Measurements from ENCODE around the gene GRK6.
A peak's percentile ranks its signal among the peaks of the same experiment; 100 is the strongest.

DNA sequence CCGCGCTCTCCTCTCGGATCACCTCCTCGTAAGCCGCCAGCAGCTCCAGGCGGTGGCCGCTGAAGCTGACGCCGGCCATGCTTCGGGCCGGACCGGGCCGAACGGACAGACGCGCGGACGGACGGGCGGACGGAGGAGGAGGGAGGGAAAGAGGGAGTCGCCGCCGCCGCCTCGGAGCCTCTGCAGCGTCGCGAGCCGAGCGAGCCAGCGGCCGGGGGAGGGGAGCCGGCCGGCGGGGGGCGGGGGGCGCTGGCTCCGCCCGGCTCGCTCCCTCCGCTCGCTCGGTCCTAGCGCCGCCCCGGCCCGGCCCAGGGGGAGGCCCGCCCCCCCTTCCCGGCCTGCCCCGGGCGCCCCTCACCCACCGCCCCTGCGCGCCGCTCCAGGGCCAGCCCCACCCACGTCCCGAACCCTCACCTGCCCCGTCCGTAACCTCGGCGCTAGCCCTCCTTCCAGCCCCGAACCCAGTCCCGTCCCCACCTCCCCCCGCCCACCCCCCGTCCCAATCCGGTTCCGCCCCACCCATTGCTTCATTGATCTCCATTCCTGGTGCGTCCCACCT lies 47.0 kb downstream of the GRK6 start, which contains the start of gene DBN1:
- TF ChIP-seq, protein P1, sequence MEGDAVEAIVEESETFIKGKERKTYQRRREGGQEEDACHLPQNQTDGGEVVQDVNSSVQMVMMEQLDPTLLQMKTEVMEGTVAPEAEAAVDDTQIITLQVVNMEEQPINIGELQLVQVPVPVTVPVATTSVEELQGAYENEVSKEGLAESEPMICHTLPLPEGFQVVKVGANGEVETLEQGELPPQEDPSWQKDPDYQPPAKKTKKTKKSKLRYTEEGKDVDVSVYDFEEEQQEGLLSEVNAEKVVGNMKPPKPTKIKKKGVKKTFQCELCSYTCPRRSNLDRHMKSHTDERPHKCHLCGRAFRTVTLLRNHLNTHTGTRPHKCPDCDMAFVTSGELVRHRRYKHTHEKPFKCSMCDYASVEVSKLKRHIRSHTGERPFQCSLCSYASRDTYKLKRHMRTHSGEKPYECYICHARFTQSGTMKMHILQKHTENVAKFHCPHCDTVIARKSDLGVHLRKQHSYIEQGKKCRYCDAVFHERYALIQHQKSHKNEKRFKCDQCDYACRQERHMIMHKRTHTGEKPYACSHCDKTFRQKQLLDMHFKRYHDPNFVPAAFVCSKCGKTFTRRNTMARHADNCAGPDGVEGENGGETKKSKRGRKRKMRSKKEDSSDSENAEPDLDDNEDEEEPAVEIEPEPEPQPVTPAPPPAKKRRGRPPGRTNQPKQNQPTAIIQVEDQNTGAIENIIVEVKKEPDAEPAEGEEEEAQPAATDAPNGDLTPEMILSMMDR (IDR thresholded peaks at IDR 0.05) = no peak
- TF ChIP-seq EP300 (IDR thresholded peaks at IDR 0.05) (no peak), POLR2AphosphoS5 (IDR thresholded peaks at IDR 0.05) (peak; percentile 6 to 78)
